OCI-LY3 (cell line): Measurements from ENCODE around the gene CST5.
"Not testable (repeated sequence)": the region's sequence is repeated elsewhere in the genome, so short reads cannot be mapped to it uniquely, and the experiment has no call there.

ENCODE experiments used
- H2AFZ ChIP-seq: fragments of 200-600, 300-600 bp; shearing (Covaris generic); 2 replicates; pipeline ENCODE4 v1.6.0; 2014; ENCODE audit warnings: antibody characterized with exemption, low read depth, low read length
- H3K27ac ChIP-seq: fragments of 200-600, 300-600 bp; sonication (generic); 2 replicates; pipeline ENCODE4 v1.5.1; 2014; ENCODE audit warnings: mild to moderate bottlenecking, low read length, moderate library complexity, mixed read lengths
- H3K27me3 ChIP-seq: fragments of 200-600, 300-600 bp; sonication (generic); 2 replicates; pipeline ENCODE4 v1.6.1; 2014; ENCODE audit warnings: low read depth, low read length, mixed read lengths
- H3K36me3 ChIP-seq: fragments of 200-600, 300-600 bp; sonication (generic); replicated peaks from 2 replicates; pipeline ENCODE3; 2014; ENCODE audit warnings: low read depth, low read length, mixed read lengths
- H3K4me1 ChIP-seq: fragments of 300-600, 200-600 bp; sonication (generic); 2 replicates; pipeline ENCODE4 v1.6.1; 2014; ENCODE audit warnings: low read length, mixed read lengths
- H3K4me2 ChIP-seq: fragments of 200-600, 300-600 bp; sonication (generic); 2 replicates; pipeline ENCODE4 v1.6.1; 2014; ENCODE audit warnings: low read length, mixed read lengths
- H3K4me3 ChIP-seq: fragments of 300-600, 200-600 bp; sonication (generic); 2 replicates; pipeline ENCODE4 v1.5.1; 2014; ENCODE audit warnings: antibody characterized with exemption, mild to moderate bottlenecking, low read length, moderate library complexity
- H3K79me2 ChIP-seq: fragments of 300-600, 200-600 bp; shearing (Covaris generic); 2 replicates; pipeline ENCODE4 v1.6.1; 2014; ENCODE audit warnings: mild to moderate bottlenecking, low read length, mixed read lengths
- H3K9ac ChIP-seq: fragments of 300-600, 200-600 bp; shearing (Covaris generic); 2 replicates; pipeline ENCODE4 v1.6.0; 2014; ENCODE audit warnings: mild to moderate bottlenecking, low read length, moderate library complexity
- H3K9me3 ChIP-seq: fragments of 200-600, 300-600 bp; shearing (Covaris generic); 2 replicates; pipeline ENCODE4 v1.6.1; 2014; ENCODE audit warnings: low read length, mixed read lengths; ENCODE audit not compliant: insufficient read depth
- H4K20me1 ChIP-seq: fragments of 200-600, 300-600 bp; sonication (generic); 2 replicates; pipeline ENCODE4 v1.6.1; 2016; ENCODE audit warnings: low read length, mixed read lengths; ENCODE audit not compliant: insufficient read depth
- CTCF ChIP-seq: fragments of 200-600, 300-600 bp; sonication (generic); IDR thresholded peaks from 2 replicates; pipeline ENCODE4 v1.5.1; 2014; ENCODE audit warnings: antibody characterized with exemption, low read length, low read depth
- EZH2phosphoT487 ChIP-seq: fragments of 200-600 bp; shearing (Covaris generic); IDR thresholded peaks from 2 replicates; pipeline ENCODE4 v1.6.1; 2018; ENCODE audit warnings: antibody characterized with exemption, mixed run types, low read depth

The CST5 gene

GRCh38 chr20:23909390-23909789, 29.8 kb upstream of the CST5 start:
- no peaks in the 10 kb centered on the region for H3K4me1 ChIP-seq
- no peak overlapping the region for H2AFZ ChIP-seq
- no peak overlapping the region for H3K4me2 ChIP-seq
- H3K36me3 ChIP-seq = no peaks in the 10 kb centered on the region
- H3K27me3 ChIP-seq = peaks cover 14% of the 10 kb centered on the region; the same call in 1 of the 2 replicates
- H3K4me3 ChIP-seq = no peak overlapping the region
- H3K9ac ChIP-seq = no peak overlapping the region
- H3K27ac ChIP-seq = no peak overlapping the region
- H3K79me2 ChIP-seq = no peaks in the 10 kb centered on the region
- no peak for TF ChIP-seq CTCF
- no peak for TF ChIP-seq EZH2phosphoT487
- no peaks in the 10 kb centered on the region for H4K20me1 ChIP-seq
- H3K9me3 ChIP-seq = no peaks in the 10 kb centered on the region

- H3K9ac ChIP-seq = no peak overlapping the region
Observed at GRCh38 chr20:23907579-23907978, 28.0 kb upstream of the CST5 start.

DNA sequence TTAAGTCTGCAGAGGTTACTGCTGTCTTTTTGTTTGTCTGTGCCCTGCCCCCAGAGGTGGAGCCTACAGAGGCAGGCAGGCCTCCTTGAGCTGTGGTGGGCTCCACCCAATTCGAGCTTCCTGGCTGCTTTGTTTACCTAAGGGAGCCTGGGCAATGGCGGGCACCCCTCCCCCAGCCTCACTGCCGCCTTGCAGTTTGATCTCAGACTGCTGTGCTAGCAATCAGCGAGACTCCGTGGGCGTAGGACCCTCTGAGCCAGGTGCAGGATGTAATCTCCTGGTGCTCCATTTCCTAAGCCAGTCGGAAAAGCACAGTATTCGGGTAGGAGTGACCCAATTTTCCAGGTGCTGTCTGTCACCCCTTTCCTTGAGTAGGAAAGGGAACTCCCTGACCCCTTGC, 22.8 kb upstream of the CST5 start:
- H3K4me2 ChIP-seq, H4K20me1 ChIP-seq, H3K79me2 ChIP-seq, H3K4me1 ChIP-seq, H3K9me3 ChIP-seq, H3K27me3 ChIP-seq, H2AFZ ChIP-seq, H3K9ac ChIP-seq, H3K4me3 ChIP-seq, H3K36me3 ChIP-seq, H3K27ac ChIP-seq: not testable (repeated sequence)

More at GRCh38 chr20:23907579-23907978, 28.0 kb upstream of the CST5 start:
- TF ChIP-seq EZH2phosphoT487 (no peak), CTCF (no peak)
- Histone ChIP-seq H3K27ac (no peak overlapping the region), H3K9me3 (no peaks in the 10 kb centered on the region), H3K79me2 (no peaks in the 10 kb centered on the region), H3K4me1 (no peaks in the 10 kb centered on the region), H3K4me3 (no peak overlapping the region), H3K27me3 (peaks cover 3% of the 10 kb centered on the region; the same call in 1 of the 2 replicates), H3K4me2 (no peak overlapping the region), H3K36me3 (no peaks in the 10 kb centered on the region), H4K20me1 (no peaks in the 10 kb centered on the region), H2AFZ (no peak overlapping the region)

GRCh38 chr20:23890867-23891266, 11.3 kb upstream of the CST5 start:
- not testable (repeated sequence) for H3K4me3 ChIP-seq, H3K27ac ChIP-seq, H3K36me3 ChIP-seq, H4K20me1 ChIP-seq, H3K9ac ChIP-seq, H3K79me2 ChIP-seq, H3K4me1 ChIP-seq, H2AFZ ChIP-seq, H3K4me2 ChIP-seq, H3K9me3 ChIP-seq
- H3K27me3 ChIP-seq = peaks cover 46% of the 10 kb centered on the region

GRCh38 chr20:23889775-23890187, 10.2 kb upstream of the CST5 start:
- Histone ChIP-seq H3K4me2 (no peak overlapping the region), H4K20me1 (no peaks in the 10 kb centered on the region)

More at GRCh38 chr20:23889775-23890187, 10.2 kb upstream of the CST5 start:
- H3K27ac ChIP-seq = no peak overlapping the region
- no peaks in the 10 kb centered on the region for H3K9me3 ChIP-seq
- no peak overlapping the region for H3K4me3 ChIP-seq
- H3K27me3 ChIP-seq = peaks cover 46% of the 10 kb centered on the region
- H2AFZ ChIP-seq = no peak overlapping the region
- H3K79me2 ChIP-seq = no peaks in the 10 kb centered on the region
- no peaks in the 10 kb centered on the region for H3K36me3 ChIP-seq
- no peak overlapping the region for H3K9ac ChIP-seq
- no peaks in the 10 kb centered on the region for H3K4me1 ChIP-seq
- TF ChIP-seq EZH2phosphoT487 (no peak), CTCF (peak; percentile 78)
